Mammary microvascular endothelial cell (primary cell): ENCODE data around the gene NUBP1. TPM values are rescaled to one million over a fixed set of nuclear protein-coding genes. Genes with fewer than 3 reads are reported as not detected.

Experiments used
- total RNA-seq: library from RNA; depleted of rRNA; stranded (reverse); fragments of >200 nt; gene quantifications from 2 replicates; pipeline ENCODE4 v1.2.3, GENCODE V29; 2015

The NUBP1 gene
- total RNA-seq, result 26.5 and 30.0 TPM in 2 replicates

GRCh38 chr16:10743610-10744369 lies at the start of gene NUBP1:
TSS of gene NUBP1 (plus strand) at chr16:10743842. CDS start at chr16:10743864, 22 bp downstream.

GRCh38 chr16:10694830-10695229 lies 48.8 kb upstream of the NUBP1 start, which contains the start of gene TEKT5:
TSS of gene TEKT5 (minus strand) at chr16:10694930. CDS start at chr16:10694873, 57 bp downstream.

DNA sequence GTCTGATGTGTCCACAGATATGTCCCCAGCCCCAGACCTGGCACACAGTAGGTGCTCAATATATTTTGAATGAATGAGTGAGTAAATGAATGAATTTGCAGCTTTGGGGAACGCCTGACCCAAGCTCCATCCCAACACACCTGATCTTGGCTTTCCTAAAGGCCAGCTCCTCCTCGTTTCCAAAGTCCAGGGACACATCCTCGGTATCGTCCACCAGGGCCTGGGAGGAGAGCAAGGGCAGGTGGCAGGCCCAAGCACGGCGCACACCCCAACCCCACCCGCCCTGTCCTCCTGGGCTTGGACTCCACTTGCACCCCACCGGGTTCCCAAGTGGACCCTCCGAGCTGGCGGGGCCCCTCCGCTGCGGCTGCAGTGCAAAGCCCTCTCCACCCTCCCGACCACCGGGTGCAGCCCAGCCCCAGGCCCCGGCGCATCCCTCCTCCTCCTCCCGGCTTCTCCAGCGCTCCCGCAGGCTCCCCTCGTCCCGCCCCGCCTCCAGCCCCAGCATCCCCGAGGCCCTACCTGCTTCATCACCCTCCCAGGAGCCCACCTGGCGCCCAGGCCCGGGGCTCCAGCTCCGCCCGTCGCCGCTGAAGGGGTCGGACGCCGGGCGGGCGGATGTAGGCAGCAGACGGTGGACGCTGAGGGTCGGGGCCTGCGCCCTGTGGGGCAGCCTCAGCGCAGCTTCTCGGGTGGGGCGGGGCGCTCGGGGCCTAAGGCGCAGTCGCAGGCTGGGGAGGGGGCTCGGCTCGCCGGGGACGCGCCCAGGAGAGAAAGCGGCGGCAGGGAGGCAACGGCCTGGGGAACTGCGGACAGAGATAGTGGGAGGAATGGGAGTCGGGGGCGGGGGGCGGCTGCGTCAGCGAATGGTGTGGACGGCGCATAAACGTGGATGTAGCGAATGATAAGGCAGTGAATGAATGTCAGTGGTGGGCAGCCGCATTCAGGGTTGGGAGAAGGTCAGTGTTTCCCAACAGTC lies 74.6 kb downstream of the NUBP1 start, which contains the start of gene TVP23A:
TVP23A (minus strand) TSS at position 832 of the 979 bp plus-strand sequence; CDS start at position 531, 301 bp downstream.

Other genes starting within 250 kb of the NUBP1 start
- gene EMP2, start 163.2 kb upstream of the NUBP1 start, total RNA-seq, result 15.8 and 17.7 TPM in 2 replicates
- not detected in 2 replicates for gene TEKT5, start 48.9 kb upstream of the NUBP1 start, total RNA-seq
- gene TVP23A, start 75.0 kb downstream of the NUBP1 start, total RNA-seq, result not detected in 2 replicates
- 0.05 and 0.07 TPM in 2 replicates for gene CIITA, start 133.4 kb downstream of the NUBP1 start, total RNA-seq
- 56.5 and 68.2 TPM in 2 replicates for gene DEXI, start 198.6 kb downstream of the NUBP1 start, total RNA-seq
- 13.3 and 16.7 TPM in 2 replicates for gene CLEC16A, start 200.7 kb downstream of the NUBP1 start, total RNA-seq